Muscle layer of duodenum (tissue), 2 donors: ENCODE data around the gene DNAJB2.
"Not testable (repeated sequence)": the region's sequence is repeated elsewhere in the genome, so short reads cannot be mapped to it uniquely, and the experiment has no call there.

Source experiments
- H3K27ac ChIP-seq: one replicate; pipeline ENCODE4 v1.7.0; 2013; ENCODE audit warnings: mild to moderate bottlenecking, low read length
- H3K27me3 ChIP-seq: one replicate; pipeline ENCODE4 v1.7.0; 2013; ENCODE audit warnings: low read depth, mild to moderate bottlenecking, control low read depth, low read length
- H3K36me3 ChIP-seq, 2 donors: one replicate each; pipeline ENCODE4 v1.7.0; 2013; ENCODE audit warnings: low read length in 2 of 2, control low read depth in 1 of 2, mild to moderate bottlenecking in 1 of 2; ENCODE audit not compliant: insufficient read depth in 2 of 2, control insufficient read depth in 1 of 2
- H3K4me1 ChIP-seq, 2 donors: one replicate each; pipeline ENCODE4 v1.7.0; 2013; ENCODE audit warnings: low read length in 2 of 2, mild to moderate bottlenecking in 2 of 2, control low read depth in 1 of 2, moderate library complexity in 1 of 2; ENCODE audit not compliant: insufficient read depth in 2 of 2, control insufficient read depth in 1 of 2
- H3K4me3 ChIP-seq, 2 donors: one replicate each; pipeline ENCODE4 v1.7.0; 2013; ENCODE audit warnings: low read length in 2 of 2, low read depth in 1 of 2, mild to moderate bottlenecking in 1 of 2
- H3K9me3 ChIP-seq, 2 donors: one replicate each; pipeline ENCODE4 v1.7.0; 2013; ENCODE audit warnings: low read length in 2 of 2, control low read depth in 1 of 2, mild to moderate bottlenecking in 1 of 2; ENCODE audit not compliant: control insufficient read depth in 1 of 2
- donor health status: healthy.

Gene DNAJB2

GRCh38 chr2:219286436-219287115, 7.4 kb downstream of the DNAJB2 start:
- Histone ChIP-seq H3K4me3 (no peak overlapping the region), H3K9me3 (no peaks in the 10 kb centered on the region), H3K4me1 (peaks cover 3 to 23% of the 10 kb centered on the region in 2 donors), H3K27me3 (no peaks in the 10 kb centered on the region), H3K36me3 (peaks cover 35 to 41% of the 10 kb centered on the region in 2 donors), H3K27ac (no peak overlapping the region)

- Histone ChIP-seq H3K36me3 (peaks cover 30 to 36% of the 10 kb centered on the region in 2 donors), H3K4me1 (peaks cover 3 to 18% of the 10 kb centered on the region in 2 donors)
- H3K27ac ChIP-seq, H3K9me3 ChIP-seq, H3K27me3 ChIP-seq, H3K4me3 ChIP-seq: not testable (repeated sequence)
Observed at GRCh38 chr2:219287116-219287440, 7.9 kb downstream of the DNAJB2 start.

GRCh38 chr2:219287580-219288265, 8.6 kb downstream of the DNAJB2 start:
- no peaks in the 10 kb centered on the region for H3K9me3 ChIP-seq
- no peak overlapping the region for H3K4me3 ChIP-seq
- no peak overlapping the region for H3K27ac ChIP-seq
- H3K36me3 ChIP-seq, result peaks cover 23 to 29% of the 10 kb centered on the region in 2 donors
- H3K4me1 ChIP-seq, result peaks cover 3 to 18% of the 10 kb centered on the region in 2 donors
- H3K27me3 ChIP-seq, result no peaks in the 10 kb centered on the region

GRCh38 chr2:219289195-219289536, 10.0 kb downstream of the DNAJB2 start:
- Histone ChIP-seq H3K4me1 (peaks cover 3 to 19% of the 10 kb centered on the region in 2 donors), H3K9me3 (no peaks in the 10 kb centered on the region), H3K27ac (no peak overlapping the region), H3K36me3 (peaks cover 12 to 15% of the 10 kb centered on the region in 2 donors), H3K27me3 (no peaks in the 10 kb centered on the region), H3K4me3 (no peak overlapping the region)

GRCh38 chr2:219289537-219290361, 10.6 kb downstream of the DNAJB2 start:
- Histone ChIP-seq H3K27ac (no peak overlapping the region), H3K9me3 (no peaks in the 10 kb centered on the region), H3K36me3 (peaks cover 7 to 10% of the 10 kb centered on the region in 2 donors), H3K4me3 (no peak overlapping the region), H3K27me3 (no peaks in the 10 kb centered on the region), H3K4me1 (peaks cover 3 to 22% of the 10 kb centered on the region in 2 donors)

- Histone ChIP-seq H3K36me3 (peaks cover 0 to 2% of the 10 kb centered on the region in 2 donors), H3K27ac (no peak overlapping the region), H3K9me3 (no peaks in the 10 kb centered on the region), H3K4me3 (no peak overlapping the region), H3K4me1 (peaks cover 3 to 16% of the 10 kb centered on the region in 2 donors), H3K27me3 (no peaks in the 10 kb centered on the region)
Observed at GRCh38 chr2:219290381-219291171, 11.4 kb downstream of the DNAJB2 start.

GRCh38 chr2:219291394-219291793, 12.2 kb downstream of the DNAJB2 start:
- Histone ChIP-seq H3K9me3 (no peaks in the 10 kb centered on the region), H3K27me3 (no peaks in the 10 kb centered on the region), H3K27ac (no peak overlapping the region), H3K4me3 (no peak overlapping the region), H3K36me3 (no peaks in the 10 kb centered on the region), H3K4me1 (peaks cover 3 to 15% of the 10 kb centered on the region in 2 donors)

GRCh38 chr2:219291910-219292490, 12.8 kb downstream of the DNAJB2 start:
- H3K4me3 ChIP-seq, result no peak overlapping the region
- H3K36me3 ChIP-seq, result no peaks in the 10 kb centered on the region
- no peaks in the 10 kb centered on the region for H3K9me3 ChIP-seq
- no peaks in the 10 kb centered on the region for H3K27me3 ChIP-seq
- peaks cover 3 to 15% of the 10 kb centered on the region in 2 donors for H3K4me1 ChIP-seq
- H3K27ac ChIP-seq, result no peak overlapping the region

GRCh38 chr2:219292616-219293015, 13.4 kb downstream of the DNAJB2 start:
- Histone ChIP-seq H3K4me1 (peaks cover 3 to 15% of the 10 kb centered on the region in 2 donors), H3K27ac (no peak overlapping the region), H3K36me3 (no peaks in the 10 kb centered on the region), H3K4me3 (no peak overlapping the region), H3K27me3 (no peaks in the 10 kb centered on the region), H3K9me3 (no peaks in the 10 kb centered on the region)

GRCh38 chr2:219293736-219294231, 14.6 kb downstream of the DNAJB2 start:
- peak overlapping the region in 1 of 2 donors; percentile 13 for H3K4me3 ChIP-seq
- no peak overlapping the region for H3K27ac ChIP-seq

More at GRCh38 chr2:219293736-219294231, 14.6 kb downstream of the DNAJB2 start:
- H3K27me3 ChIP-seq, result no peaks in the 10 kb centered on the region
- H3K4me1 ChIP-seq, result peaks cover 3 to 15% of the 10 kb centered on the region in 2 donors
- H3K36me3 ChIP-seq, result no peaks in the 10 kb centered on the region
- no peaks in the 10 kb centered on the region for H3K9me3 ChIP-seq
